ENCODE results near the gene ZNF483.

- no peak for TF ChIP-seq CTCF (IDR thresholded peaks at IDR 0.05)
- no peak for TF ChIP-seq POLR2A (IDR thresholded peaks at IDR 0.05)
Measured at GRCh38 chr9:111610149-111610548, 85.2 kb downstream of the ZNF483 start.
